Measurements from ENCODE around the gene ANGPTL4.

Gene ANGPTL4

GRCh38 chr19:8333767-8334457, 30.0 kb upstream of the ANGPTL4 start:
- DNase-seq (ENCODE audit: low read depth in 1 of 2, low spot score in 1 of 2): no peak
- Histone ChIP-seq H3K27me3 (ENCODE audit: insufficient read depth, poor library complexity, severe bottlenecking) (peaks cover 37% of the 10 kb centered on the region), H3K4me3 (replicated peaks; ENCODE audit: insufficient read depth, low read length) (no peak overlapping the region), H3K27ac (replicated peaks) (no peak overlapping the region)
- TF ChIP-seq REST (IDR thresholded peaks at IDR 0.05; ENCODE audit: insufficient replicate concordance, low read depth) (no peak), GABPA (IDR thresholded peaks at IDR 0.05; ENCODE audit: low read depth) (no peak), POLR2AphosphoS5 (IDR thresholded peaks at IDR 0.05; ENCODE audit: low read depth) (no peak), SPI1 (IDR thresholded peaks at IDR 0.05; ENCODE audit: borderline replicate concordance, low read depth) (no peak), CTCF (IDR thresholded peaks at IDR 0.05; ENCODE audit: insufficient read depth, low read length) (no peak)

- TF ChIP-seq POLR2AphosphoS5 (IDR thresholded peaks at IDR 0.05; ENCODE audit: low read depth) (no peak), SPI1 (IDR thresholded peaks at IDR 0.05; ENCODE audit: borderline replicate concordance, low read depth) (no peak), REST (IDR thresholded peaks at IDR 0.05; ENCODE audit: insufficient replicate concordance, low read depth) (no peak), CTCF (IDR thresholded peaks at IDR 0.05; ENCODE audit: insufficient read depth, low read length) (no peak), GABPA (IDR thresholded peaks at IDR 0.05; ENCODE audit: low read depth) (no peak)
- peak in 1 of 2 experiments; percentile 70 for DNase-seq (ENCODE audit: low read depth in 1 of 2, low spot score in 1 of 2)
- Histone ChIP-seq H3K4me3 (replicated peaks; ENCODE audit: insufficient read depth, low read length) (no peak overlapping the region), H3K27me3 (ENCODE audit: insufficient read depth, poor library complexity, severe bottlenecking) (peaks cover 37% of the 10 kb centered on the region), H3K27ac (replicated peaks) (no peak overlapping the region)
Observed at GRCh38 chr19:8334458-8335342, 29.3 kb upstream of the ANGPTL4 start.

GRCh38 chr19:8335343-8336071, 28.4 kb upstream of the ANGPTL4 start:
- no peak for DNase-seq (ENCODE audit: low read depth in 1 of 2, low spot score in 1 of 2)
- TF ChIP-seq REST (IDR thresholded peaks at IDR 0.05; ENCODE audit: insufficient replicate concordance, low read depth) (no peak), GABPA (IDR thresholded peaks at IDR 0.05; ENCODE audit: low read depth) (no peak), CTCF (IDR thresholded peaks at IDR 0.05; ENCODE audit: insufficient read depth, low read length) (no peak), SPI1 (IDR thresholded peaks at IDR 0.05; ENCODE audit: borderline replicate concordance, low read depth) (no peak), POLR2AphosphoS5 (IDR thresholded peaks at IDR 0.05; ENCODE audit: low read depth) (no peak)
- H3K27ac ChIP-seq (replicated peaks): no peak overlapping the region
- H3K27me3 ChIP-seq (ENCODE audit: insufficient read depth, poor library complexity, severe bottlenecking): peaks cover 41% of the 10 kb centered on the region
- no peak overlapping the region for H3K4me3 ChIP-seq (replicated peaks; ENCODE audit: insufficient read depth, low read length)
